Stomach (tissue), 9 donors: ENCODE measurements around the gene ATP1B1. TPM values are rescaled to one million over a fixed set of nuclear protein-coding genes. Genes with fewer than 3 reads are reported as not detected.
A peak's percentile ranks its signal among the peaks of the same experiment; 100 is the strongest.

Experiments
- DNase-seq, 2 donors: peaks; one replicate each; pipeline versions ENCODE4 v3.0.0 to v3.0.0-alpha.2; 2013 to 2019
- H3K27ac ChIP-seq, 5 donors: fragments of 200-600 bp in 4 of 5; sonication (generic) in 4 of 5; one replicate each; pipeline ENCODE4 v1.5.1; 2013 to 2019; ENCODE audit warnings: mild to moderate bottlenecking in 1 of 5, moderate library complexity in 1 of 5
- H3K27me3 ChIP-seq, 3 donors: fragments of 200-600 bp; sonication (generic); one replicate each; pipeline ENCODE4 v1.5.1; 2017 to 2019; ENCODE audit warnings: mixed run types in 1 of 3
- H3K36me3 ChIP-seq, 4 donors: fragments of 200-600 bp; sonication (generic); 1 replicate in 3 of 4; 2 replicates in 1 of 4; pipeline ENCODE4 v1.5.1; 2016 to 2019
- H3K4me1 ChIP-seq, 4 donors: fragments of 200-600 bp; sonication (generic); one replicate each; pipeline ENCODE4 v1.5.1; 2016 to 2019
- H3K4me3 ChIP-seq, 4 donors: fragments of 200-600 bp; sonication (generic) in 3 of 4; one replicate each; pipeline ENCODE4 v1.5.1; 2016 to 2019; ENCODE audit warnings: mild to moderate bottlenecking in 1 of 4
- H3K9me3 ChIP-seq, 4 donors: fragments of 200-600 bp; sonication (generic); one replicate each; pipeline ENCODE4 v1.5.1; 2016 to 2019
- CTCF ChIP-seq, 7 experiments: fragments of 450-650 bp in 4 of 7; fragments of 200-600 bp in 3 of 7; sonication (generic) in 3 of 7; IDR thresholded peaks; one replicate each; pipeline ENCODE4 v1.5.1; 2016 to 2019; ENCODE audit warnings: antibody characterized with exemption in 7 of 7, control low read depth in 2 of 7, mild to moderate bottlenecking in 1 of 7
- EP300 ChIP-seq: sonication (generic); formaldehyde crosslinking; IDR thresholded peaks from one replicate; pipeline ENCODE4 v1.6.1; 2017; ENCODE audit warnings: antibody characterized with exemption
- POLR2A ChIP-seq, 4 donors: fragments of 450-650 bp; IDR thresholded peaks; one replicate each; pipeline ENCODE4 v1.6.1; 2016; ENCODE audit warnings: antibody characterized with exemption in 4 of 4, control low read depth in 2 of 4, mild to moderate bottlenecking in 1 of 4, moderate library complexity in 1 of 4
- POLR2AphosphoS5 ChIP-seq, 3 donors: sonication (generic); formaldehyde crosslinking; IDR thresholded peaks; one replicate each; pipeline ENCODE4 v1.6.1; 2016; ENCODE audit warnings: antibody characterized with exemption in 3 of 3
- WGBS, 5 donors: extraction: QIAGEN DNeasy Blood & Tissue Kit in 3 of 5; methylation state at CpG; one replicate each; pipeline versions ENCODE4 v1.1.5 to v1.1.7; 2013 to 2018; 5-methylcytosine and 5-hydroxymethylcytosine counted together
- intact Hi-C: fragments of 100-400 bp; cut with DNase I; formaldehyde crosslinking; loops from one replicate; pipeline ENCODE4 v1.15.1; 2023; ENCODE audit warnings: low total_unique reads
- polyA plus RNA-seq, 3 donors: library from polyadenylated mRNA; stranded (reverse); fragments of 200-250 nt; gene quantifications; one replicate each; pipeline ENCODE4 v1.2.3, GENCODE V29; 2013
- total RNA-seq, 5 donors: library from RNA; depleted of rRNA; stranded (reverse); fragments of >200 nt; gene quantifications; one replicate each; pipeline versions ENCODE4 v1.1.0 to v1.2.3, GENCODE V29; 2014 to 2016
- donor health status: healthy with polysubstance abuse.
- donor health status: Bipolar disorder and iron deficiency.
- donor health status: healthy.

Gene ATP1B1
- total and polyA plus RNA-seq, 8 donors: 59.9 to 507 (median 146) TPM

- intact Hi-C loops: no loop called here
- Histone ChIP-seq H3K4me3 (no peak overlapping the region), H3K27ac (peak overlapping the region; percentile 91 to 98 (median 94)), H3K27me3 (no peaks in the 10 kb centered on the region), H3K36me3 (no peaks in the 10 kb centered on the region), H3K4me1 (peaks cover 27 to 48% (median 42%) of the 10 kb centered on the region in 4 donors), H3K9me3 (no peaks in the 10 kb centered on the region)
- 18 to 63% (median 42%) methylated on average over 1 of the region's 1 CpG for WGBS, 5 donors
- no peak for TF ChIP-seq EP300
- TF ChIP-seq POLR2AphosphoS5 (IDR thresholded peaks at IDR 0.05): peak in 2 of 3 donors; percentile 62 to 77
- peak in 1 of 2 donors; percentile 73 for DNase-seq
Measured at GRCh38 chr1:169100208-169100607, 6.3 kb upstream of the ATP1B1 start.

GRCh38 chr1:169100651-169101088 is 5.8 kb upstream of the ATP1B1 start:
- Histone ChIP-seq H3K36me3 (no peaks in the 10 kb centered on the region), H3K9me3 (no peaks in the 10 kb centered on the region), H3K27ac (peak overlapping the region; percentile 91 to 98 (median 94)), H3K4me3 (no peak overlapping the region), H3K4me1 (peaks cover 31 to 53% (median 46%) of the 10 kb centered on the region in 4 donors), H3K27me3 (no peaks in the 10 kb centered on the region)
- no peak for DNase-seq
- WGBS, 5 donors: 30 to 65% (median 44%) methylated on average over 3 of the region's 3 CpGs
- peak in 2 of 3 donors; percentile 40 to 77 for TF ChIP-seq POLR2AphosphoS5 (IDR thresholded peaks at IDR 0.05)
- no peak for TF ChIP-seq POLR2A (IDR thresholded peaks at IDR 0.05)
- intact Hi-C loops: no loop called here

DNA sequence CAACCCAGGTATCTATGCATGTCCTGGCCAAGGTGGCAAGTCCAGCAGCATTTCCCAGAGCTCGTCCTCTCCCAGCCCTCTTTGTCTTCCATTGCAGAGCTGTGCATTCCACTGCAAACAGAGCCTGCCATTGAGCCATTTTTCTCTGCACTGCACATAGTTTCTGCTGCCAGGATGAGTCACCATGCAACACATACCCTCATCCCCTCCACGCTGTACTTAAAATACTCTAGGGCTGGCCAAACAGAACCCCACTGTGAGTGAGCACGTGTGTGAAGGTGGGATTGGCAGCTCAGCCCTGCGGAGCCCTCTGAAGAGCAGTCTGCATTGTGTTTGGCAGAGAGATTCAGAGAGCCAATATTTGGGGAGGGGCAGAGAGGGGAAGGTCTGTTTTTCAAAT is 3.9 kb upstream of the ATP1B1 start:
- WGBS, 5 donors: 14 to 33% (median 23%) methylated on average over 4 of the region's 4 CpGs
- peak overlapping the region; percentile 7 to 27 (median 17) for H3K4me3 ChIP-seq
- no peaks in the 10 kb centered on the region for H3K27me3 ChIP-seq
- intact Hi-C loops: no loop called here
- H3K27ac ChIP-seq: peak overlapping the region; percentile 79 to 98 (median 94)
- H3K9me3 ChIP-seq: no peaks in the 10 kb centered on the region
- TF ChIP-seq POLR2AphosphoS5 (IDR thresholded peaks at IDR 0.05) (peak in 1 of 3 donors; percentile 40), CTCF (IDR thresholded peaks at IDR 0.05) (no peak)
- H3K4me1 ChIP-seq: peaks cover 31 to 54% (median 48%) of the 10 kb centered on the region in 4 donors
- peak in 1 of 2 donors; percentile 84 for DNase-seq
- no peaks in the 10 kb centered on the region for H3K36me3 ChIP-seq

- TF ChIP-seq CTCF (IDR thresholded peaks at IDR 0.05) (no peak), POLR2AphosphoS5 (IDR thresholded peaks at IDR 0.05) (no peak), EP300 (no peak), POLR2A (IDR thresholded peaks at IDR 0.05) (no peak)
- Histone ChIP-seq H3K27ac (peak overlapping the region; percentile 79 to 98 (median 94)), H3K4me3 (peak overlapping the region in 3 of 4 donors; percentile 7 to 27 (median 19)), H3K4me1 (peaks cover 31 to 54% (median 48%) of the 10 kb centered on the region in 4 donors), H3K27me3 (no peaks in the 10 kb centered on the region), H3K36me3 (no peaks in the 10 kb centered on the region), H3K9me3 (no peaks in the 10 kb centered on the region)
- WGBS, 5 donors: 36 to 69% (median 41%) methylated on average over 5 of the region's 5 CpGs
- intact Hi-C loops: no loop called here
- DNase-seq: peak in 1 of 2 donors; percentile 41
Measured at GRCh38 chr1:169103002-169103401, 3.5 kb upstream of the ATP1B1 start.

DNA sequence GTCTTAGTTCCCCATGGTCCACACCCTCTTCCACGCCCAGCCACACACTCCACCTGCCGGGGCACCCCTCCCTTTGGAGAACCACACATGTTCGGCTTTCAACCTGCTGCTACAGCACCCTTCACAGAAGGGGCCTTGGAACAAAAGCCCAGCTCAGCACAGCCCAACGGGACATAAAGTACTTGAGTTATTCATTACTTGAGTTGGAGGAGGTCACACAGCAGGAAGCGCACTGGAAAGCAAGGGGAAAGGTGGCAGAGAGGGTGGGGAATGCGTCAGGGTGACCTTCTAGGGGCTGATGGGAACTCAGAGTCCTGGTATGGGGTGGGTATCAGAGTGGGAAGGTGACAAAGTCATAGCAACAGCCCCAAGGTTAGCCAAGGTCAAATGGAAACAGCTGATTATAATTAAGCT is 3.0 kb upstream of the ATP1B1 start:
- Histone ChIP-seq H3K27ac (peak overlapping the region; percentile 79 to 98 (median 94)), H3K27me3 (no peaks in the 10 kb centered on the region), H3K36me3 (no peaks in the 10 kb centered on the region), H3K9me3 (no peaks in the 10 kb centered on the region), H3K4me3 (no peak overlapping the region), H3K4me1 (peaks cover 31 to 58% (median 48%) of the 10 kb centered on the region in 4 donors)
- no peak for TF ChIP-seq EP300
- peak; percentile 2 to 86 (median 84) for TF ChIP-seq POLR2AphosphoS5 (IDR thresholded peaks at IDR 0.05)
- TF ChIP-seq CTCF (IDR thresholded peaks at IDR 0.05): no peak
- TF ChIP-seq POLR2A (IDR thresholded peaks at IDR 0.05): no peak
- WGBS, 5 donors: 26 to 53% (median 35%) methylated on average over 6 of the region's 6 CpGs
- peak; percentile 80 to 88 for DNase-seq
- intact Hi-C loops: no loop called here
